DND-41 (cell line): ENCODE measurements around the gene ING4.

Experiments used
- ATAC-seq: fragments of 200-7000 bp; cut with Tn5 transposase; 3 replicates; pipeline ENCODE4 v1.9.1; 2021; ENCODE audit warnings: low read depth; ENCODE audit not compliant: insufficient read depth
- DNase-seq: peaks from one replicate; pipeline ENCODE4 v3.0.0-alpha.2; 2020
- H2AFZ ChIP-seq: 2 replicates; pipeline ENCODE4 v1.6.0; 2012; ENCODE audit warnings: low read depth, low read length
- H3K27ac ChIP-seq: 2 replicates; pipeline ENCODE4 v1.5.1; 2012; ENCODE audit warnings: low read length, inconsistent platforms
- H3K27me3 ChIP-seq: fragments of 200-600 bp; sonication (generic); 2 replicates; pipeline ENCODE4 v1.6.0; 2012; ENCODE audit warnings: low read length, mild to moderate bottlenecking, inconsistent platforms; ENCODE audit not compliant: insufficient read depth, poor library complexity
- H3K36me3 ChIP-seq: 2 replicates; pipeline ENCODE4 v1.5.1; 2012; ENCODE audit warnings: low read length, inconsistent platforms; ENCODE audit not compliant: insufficient read depth
- H3K4me1 ChIP-seq: 2 replicates; pipeline ENCODE4 v1.5.1; 2012; ENCODE audit warnings: mild to moderate bottlenecking, low read length; ENCODE audit not compliant: insufficient read depth
- H3K4me2 ChIP-seq: 2 replicates; pipeline ENCODE4 v1.6.0; 2012; ENCODE audit warnings: mild to moderate bottlenecking, moderate library complexity, low read length, inconsistent platforms; ENCODE audit not compliant: insufficient read depth
- H3K4me3 ChIP-seq, 2 experiments: fragments of 200-600 bp in 1 of 2; shearing (Covaris generic) in 1 of 2; 2 replicates each; pipeline ENCODE4 v1.5.1; 2012 to 2016; ENCODE audit warnings: inconsistent platforms in 2 of 2, low read length in 2 of 2, mild to moderate bottlenecking in 2 of 2, low read depth in 1 of 2, moderate library complexity in 1 of 2
- H3K79me2 ChIP-seq: 2 replicates; pipeline ENCODE4 v1.6.0; 2012; ENCODE audit warnings: low read length, inconsistent platforms; ENCODE audit not compliant: insufficient read depth
- H3K9ac ChIP-seq: 2 replicates; pipeline ENCODE4 v1.6.0; 2012; ENCODE audit warnings: low read depth, mild to moderate bottlenecking, inconsistent platforms, low read length, moderate library complexity
- H3K9me3 ChIP-seq: 2 replicates; pipeline ENCODE4 v1.5.1; 2012; ENCODE audit warnings: low read length, moderate library complexity, mild to moderate bottlenecking, inconsistent platforms; ENCODE audit not compliant: insufficient read depth, severe bottlenecking
- H4K20me1 ChIP-seq: 2 replicates; pipeline ENCODE4 v1.6.0; 2012; ENCODE audit warnings: low read length; ENCODE audit not compliant: insufficient read depth
- CTCF ChIP-seq: IDR thresholded peaks from 2 replicates; pipeline ENCODE4 v1.5.1; 2012; ENCODE audit warnings: borderline replicate concordance, low read length, moderate library complexity, mild to moderate bottlenecking; ENCODE audit not compliant: poor library complexity, severe bottlenecking; ENCODE audit errors: extremely low read depth
- EZH2 ChIP-seq: IDR thresholded peaks from 3 replicates; pipeline ENCODE4 v1.6.1; 2012; ENCODE audit warnings: borderline replicate concordance, low read depth, mild to moderate bottlenecking, moderate library complexity, low read length, inconsistent platforms; ENCODE audit not compliant: severe bottlenecking

ING4 gene

GRCh38 chr12:6602526-6602925, 60.4 kb downstream of the ING4 start:
- Histone ChIP-seq H3K79me2 (peaks cover 84% of the 10 kb centered on the region), H3K27me3 (no peaks in the 10 kb centered on the region), H3K4me1 (peaks cover 48% of the 10 kb centered on the region), H3K4me2 (peak overlapping the region; percentile 85), H3K36me3 (peaks cover 84% of the 10 kb centered on the region), H2AFZ (no peak overlapping the region), H3K9me3 (no peaks in the 10 kb centered on the region), H3K9ac (peak overlapping the region; percentile 39), H4K20me1 (peaks cover 68% of the 10 kb centered on the region), H3K4me3 (peak overlapping the region in 1 of 2 experiments; percentile 77; a peak in 3 of 4 replicates), H3K27ac (peak overlapping the region; percentile 84)
- ATAC-seq (no peak), DNase-seq (no peak)
- TF ChIP-seq EZH2, result no peak
- no peak for TF ChIP-seq CTCF
